Upper lobe of left lung (tissue), 6 donors: ENCODE results near the gene INCENP. TPM values are rescaled to one million over a fixed set of nuclear protein-coding genes. Genes with fewer than 3 reads are reported as not detected.

Experiments
- ATAC-seq, 2 donors: fragments of 200-7000 bp; cut with Tn5 transposase; one replicate each; pipeline ENCODE4 v1.9.1; 2022; ENCODE audit warnings: mild to moderate bottlenecking in 2 of 2, moderate library complexity in 2 of 2; ENCODE audit not compliant: low FRiP score in 2 of 2
- DNase-seq, 2 donors: peaks; one replicate each; pipeline ENCODE4 v3.0.0-alpha.2; 2019 to 2020
- H3K27ac ChIP-seq, 4 donors: fragments of 200-600 bp; sonication (generic); one replicate each; pipeline ENCODE4 v1.5.1; 2016 to 2019
- H3K27me3 ChIP-seq, 4 donors: fragments of 200-600 bp; sonication (generic); one replicate each; pipeline ENCODE4 v1.5.1; 2017 to 2019
- H3K36me3 ChIP-seq, 4 donors: fragments of 200-600 bp; sonication (generic); one replicate each; pipeline ENCODE4 v1.5.1; 2016 to 2019
- H3K4me1 ChIP-seq, 4 donors: fragments of 200-600 bp; sonication (generic); one replicate each; pipeline ENCODE4 v1.5.1; 2018 to 2019
- H3K4me3 ChIP-seq, 4 donors: fragments of 200-600 bp; sonication (generic); one replicate each; pipeline ENCODE4 v1.5.1; 2017 to 2019; ENCODE audit warnings: mild to moderate bottlenecking in 2 of 4, moderate library complexity in 1 of 4
- H3K9me3 ChIP-seq, 4 donors: fragments of 200-600 bp; sonication (generic); one replicate each; pipeline ENCODE4 v1.5.1; 2018 to 2019
- CTCF ChIP-seq, 6 experiments: fragments of 450-650 bp in 4 of 6; fragments of 200-600 bp in 2 of 6; sonication (generic) in 2 of 6; IDR thresholded peaks; one replicate each; pipeline ENCODE4 v1.5.1; 2016 to 2019; ENCODE audit warnings: antibody characterized with exemption in 6 of 6
- EP300 ChIP-seq, 4 donors: sonication (generic); formaldehyde crosslinking; IDR thresholded peaks; one replicate each; pipeline ENCODE4 v1.5.1; 2017; ENCODE audit warnings: antibody characterized with exemption in 4 of 4, control low read depth in 2 of 4
- POLR2A ChIP-seq, 4 donors: fragments of 450-650 bp; IDR thresholded peaks; one replicate each; pipeline ENCODE4 v1.5.1; 2016 to 2017; ENCODE audit warnings: antibody characterized with exemption in 4 of 4, mild to moderate bottlenecking in 2 of 4
- POLR2AphosphoS5 ChIP-seq, 2 donors: sonication (generic); formaldehyde crosslinking; IDR thresholded peaks; one replicate each; pipeline ENCODE4 v1.5.1; 2017; ENCODE audit warnings: antibody characterized with exemption in 2 of 2
- WGBS, 2 donors: methylation state at CpG; one replicate each; pipeline ENCODE4 v1.1.5; 2017 to 2018; 5-methylcytosine and 5-hydroxymethylcytosine counted together
- total RNA-seq, 6 donors: library from RNA; depleted of rRNA in 4 of 6; stranded (reverse); fragments of >200 nt in 4 of 6; gene quantifications; one replicate each; pipeline versions ENCODE4 v1.1.0 to v1.2.1, GENCODE V29; 2016 to 2021
- donor health status: DM: no; HTN: no; CAD: no; lungs with moderate emphysema.
- donor health status: DM: no; HTN: yes; CAD: no; lungs with severe emphysema.

INCENP gene
- total RNA-seq, 6 donors from 2014 or later, result 11.9 to 44.0 (median 19.7) TPM

GRCh38 chr11:62143727-62144126, 19.9 kb downstream of the INCENP start:
- 88% methylated on average over 1 of the region's 1 CpG; no CpG with 5 or more reads in 1 of the 2 donors for WGBS, 2 donors
- ATAC-seq, result no peak
- H3K4me3 ChIP-seq, result no peak overlapping the region
- H3K4me1 ChIP-seq, result no peaks in the 10 kb centered on the region
- no peak for TF ChIP-seq CTCF (IDR thresholded peaks at IDR 0.05)
- TF ChIP-seq POLR2AphosphoS5 (IDR thresholded peaks at IDR 0.05), result no peak
- no peak for TF ChIP-seq POLR2A (IDR thresholded peaks at IDR 0.05)
- TF ChIP-seq EP300 (IDR thresholded peaks at IDR 0.05), result no peak
- no peak for DNase-seq
- no peaks in the 10 kb centered on the region for H3K9me3 ChIP-seq
- H3K27me3 ChIP-seq, result no peaks in the 10 kb centered on the region
- H3K27ac ChIP-seq, result no peak overlapping the region
- H3K36me3 ChIP-seq, result peaks cover 14 to 92% (median 72%) of the 10 kb centered on the region in 4 donors

GRCh38 chr11:62144641-62145255, 20.9 kb downstream of the INCENP start:
- no peak for DNase-seq
- Histone ChIP-seq H3K9me3 (no peaks in the 10 kb centered on the region), H3K27ac (no peak overlapping the region), H3K4me1 (no peaks in the 10 kb centered on the region), H3K36me3 (peaks cover 18 to 92% (median 68%) of the 10 kb centered on the region in 4 donors), H3K27me3 (no peaks in the 10 kb centered on the region), H3K4me3 (no peak overlapping the region)
- 94 to 98% methylated on average over 18 to 24 of the region's 24 CpGs for WGBS, 2 donors
- TF ChIP-seq CTCF (IDR thresholded peaks at IDR 0.05), result no peak
- no peak for TF ChIP-seq EP300 (IDR thresholded peaks at IDR 0.05)
- TF ChIP-seq POLR2AphosphoS5 (IDR thresholded peaks at IDR 0.05), result no peak
- no peak for TF ChIP-seq POLR2A (IDR thresholded peaks at IDR 0.05)
- no peak for ATAC-seq

GRCh38 chr11:62145261-62145871, 21.6 kb downstream of the INCENP start:
- Histone ChIP-seq H3K4me3 (no peak overlapping the region), H3K27ac (no peak overlapping the region), H3K4me1 (no peaks in the 10 kb centered on the region), H3K27me3 (no peaks in the 10 kb centered on the region), H3K9me3 (no peaks in the 10 kb centered on the region), H3K36me3 (peaks cover 18 to 92% (median 69%) of the 10 kb centered on the region in 4 donors)
- DNase-seq (no peak), ATAC-seq (no peak)
- TF ChIP-seq EP300 (IDR thresholded peaks at IDR 0.05) (no peak), CTCF (IDR thresholded peaks at IDR 0.05) (no peak), POLR2AphosphoS5 (IDR thresholded peaks at IDR 0.05) (no peak), POLR2A (IDR thresholded peaks at IDR 0.05) (no peak)
- WGBS, 2 donors, result 96 to 98% methylated on average over 11 of the region's 11 CpGs

GRCh38 chr11:62146476-62147200, 22.8 kb downstream of the INCENP start:
- WGBS, 2 donors, result 93% methylated on average over 33 to 36 of the region's 36 CpGs
- no peak for TF ChIP-seq POLR2AphosphoS5 (IDR thresholded peaks at IDR 0.05)
- no peak for TF ChIP-seq POLR2A (IDR thresholded peaks at IDR 0.05)
- TF ChIP-seq EP300 (IDR thresholded peaks at IDR 0.05), result no peak
- no peak for TF ChIP-seq CTCF (IDR thresholded peaks at IDR 0.05)
- Histone ChIP-seq H3K27me3 (no peaks in the 10 kb centered on the region), H3K36me3 (peaks cover 18 to 92% (median 69%) of the 10 kb centered on the region in 4 donors), H3K27ac (no peak overlapping the region), H3K4me3 (no peak overlapping the region), H3K9me3 (no peaks in the 10 kb centered on the region), H3K4me1 (no peaks in the 10 kb centered on the region)
- ATAC-seq (no peak), DNase-seq (no peak)
